Vagina (tissue), 2 donors: Measurements from ENCODE around the gene LCOR. TPM values are rescaled to one million over a fixed set of nuclear protein-coding genes. Genes with fewer than 3 reads are reported as not detected.

Experiments
- DNase-seq, 2 donors: peaks; one replicate each; pipeline ENCODE4 v3.0.0-alpha.2; 2017; ENCODE audit errors: extremely low spot score in 2 of 2
- H3K27ac ChIP-seq: fragments of 200-600 bp; sonication (generic); one replicate; pipeline ENCODE4 v1.5.1; 2019
- H3K27me3 ChIP-seq: fragments of 200-600 bp; sonication (generic); one replicate; pipeline ENCODE4 v1.5.1; 2019
- H3K36me3 ChIP-seq, 2 donors: fragments of 200-600 bp; sonication (generic); one replicate each; pipeline ENCODE4 v1.5.1; 2017 to 2019
- H3K4me1 ChIP-seq: fragments of 200-600 bp; sonication (generic); one replicate; pipeline ENCODE4 v1.5.1; 2019
- H3K4me3 ChIP-seq, 2 donors: fragments of 200-600 bp; sonication (generic); 1 replicate in 1 of 2; 2 replicates in 1 of 2; pipeline ENCODE4 v1.5.1; 2016 to 2019
- H3K9me3 ChIP-seq: fragments of 200-600 bp; sonication (generic); one replicate; pipeline ENCODE4 v1.5.1; 2019
- POLR2A ChIP-seq, 2 donors: fragments of 450-650 bp; IDR thresholded peaks; one replicate each; pipeline ENCODE4 v1.6.1; 2017; ENCODE audit warnings: antibody characterized with exemption in 2 of 2, mild to moderate bottlenecking in 2 of 2, moderate library complexity in 2 of 2
- POLR2AphosphoS5 ChIP-seq, 2 donors: sonication (generic); formaldehyde crosslinking; IDR thresholded peaks; one replicate each; pipeline ENCODE4 v1.9.0; 2017; ENCODE audit warnings: antibody characterized with exemption in 2 of 2, mild to moderate bottlenecking in 2 of 2, low read depth in 1 of 2; ENCODE audit not compliant: insufficient read depth in 1 of 2
- intact Hi-C: fragments of 100-400 bp; cut with DNase I; formaldehyde crosslinking; loops from one replicate; pipeline ENCODE4 v1.15.1; 2023
- total RNA-seq: library from RNA; depleted of rRNA; stranded (reverse); fragments of >200 nt; gene quantifications from one replicate; pipeline ENCODE4 v1.2.3, GENCODE V29; 2016
- TF ChIP-seq, protein P1 (sequence below), 3 experiments: fragments of 450-650 bp in 2 of 3; fragments of 200-600 bp in 1 of 3; sonication (generic) in 1 of 3; IDR thresholded peaks; one replicate each; pipeline ENCODE4 v1.5.1; 2017 to 2019; ENCODE audit warnings: antibody characterized with exemption in 3 of 3, mild to moderate bottlenecking in 2 of 3, moderate library complexity in 2 of 3

LCOR gene
- total RNA-seq, 1 donor from 2014 or later = 85.2 TPM

DNA sequence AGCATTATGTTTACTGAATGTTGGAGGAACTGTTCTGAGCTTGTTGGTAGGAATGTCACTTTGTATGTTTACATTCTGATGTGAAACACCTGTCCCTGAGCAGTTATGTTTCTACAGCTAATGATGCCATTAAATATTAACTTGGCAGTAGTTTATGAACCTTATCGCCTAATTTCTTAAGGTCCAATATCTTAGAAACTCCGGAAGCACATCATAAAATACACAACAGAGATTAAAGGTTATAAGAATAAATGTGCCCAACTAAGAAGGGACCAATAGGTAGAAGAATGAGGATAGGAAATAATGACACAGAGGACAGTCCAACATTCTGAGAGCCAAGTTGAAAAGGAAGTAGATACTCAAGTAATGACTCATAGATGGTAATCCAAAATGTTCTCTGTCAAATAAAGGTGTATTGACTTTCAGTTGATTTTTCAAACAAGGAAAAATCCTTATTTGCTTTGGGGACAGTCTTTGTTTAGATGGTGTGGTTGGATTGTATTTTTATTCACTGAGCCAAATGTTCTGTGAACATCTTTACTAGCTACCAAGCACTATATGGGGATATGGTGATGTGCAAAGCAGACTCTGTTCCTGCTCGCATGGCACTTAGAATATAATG, 31.9 kb downstream of the LCOR start:
- TF ChIP-seq, protein P1, sequence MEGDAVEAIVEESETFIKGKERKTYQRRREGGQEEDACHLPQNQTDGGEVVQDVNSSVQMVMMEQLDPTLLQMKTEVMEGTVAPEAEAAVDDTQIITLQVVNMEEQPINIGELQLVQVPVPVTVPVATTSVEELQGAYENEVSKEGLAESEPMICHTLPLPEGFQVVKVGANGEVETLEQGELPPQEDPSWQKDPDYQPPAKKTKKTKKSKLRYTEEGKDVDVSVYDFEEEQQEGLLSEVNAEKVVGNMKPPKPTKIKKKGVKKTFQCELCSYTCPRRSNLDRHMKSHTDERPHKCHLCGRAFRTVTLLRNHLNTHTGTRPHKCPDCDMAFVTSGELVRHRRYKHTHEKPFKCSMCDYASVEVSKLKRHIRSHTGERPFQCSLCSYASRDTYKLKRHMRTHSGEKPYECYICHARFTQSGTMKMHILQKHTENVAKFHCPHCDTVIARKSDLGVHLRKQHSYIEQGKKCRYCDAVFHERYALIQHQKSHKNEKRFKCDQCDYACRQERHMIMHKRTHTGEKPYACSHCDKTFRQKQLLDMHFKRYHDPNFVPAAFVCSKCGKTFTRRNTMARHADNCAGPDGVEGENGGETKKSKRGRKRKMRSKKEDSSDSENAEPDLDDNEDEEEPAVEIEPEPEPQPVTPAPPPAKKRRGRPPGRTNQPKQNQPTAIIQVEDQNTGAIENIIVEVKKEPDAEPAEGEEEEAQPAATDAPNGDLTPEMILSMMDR (IDR thresholded peaks at IDR 0.05) = no peak
- no peak for TF ChIP-seq POLR2A (IDR thresholded peaks at IDR 0.05)
- peak in 1 of 2 donors; percentile 71 for TF ChIP-seq POLR2AphosphoS5 (IDR thresholded peaks at IDR 0.05; ENCODE audit: insufficient read depth in 1 of 2, low read depth in 1 of 2)
- intact Hi-C loops = no loop called here
- no peak overlapping the region for H3K4me3 ChIP-seq

DNA sequence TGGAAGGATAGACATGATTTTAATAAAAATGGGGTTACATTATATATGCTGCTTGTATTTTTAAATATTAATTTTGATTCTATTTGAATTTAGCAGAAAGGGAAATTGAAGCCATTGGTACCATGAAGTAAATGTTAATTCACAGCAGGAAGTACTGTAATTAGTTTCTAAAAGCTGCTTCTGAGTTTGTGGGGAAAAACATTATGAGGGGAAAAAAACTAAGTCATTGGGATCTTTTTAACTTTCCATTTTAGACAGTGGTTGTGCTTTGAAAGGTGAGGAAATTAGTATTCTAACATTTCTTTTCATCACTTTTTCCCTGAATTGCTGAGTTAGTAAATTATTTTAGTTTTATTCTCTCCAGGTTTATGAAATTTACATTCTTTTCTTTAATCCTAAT, 41.0 kb downstream of the LCOR start:
- Histone ChIP-seq H3K4me1 (peaks cover 14% of the 10 kb centered on the region), H3K27me3 (no peaks in the 10 kb centered on the region), H3K36me3 (no peaks in the 10 kb centered on the region), H3K4me3 (no peak overlapping the region), H3K27ac (no peak overlapping the region), H3K9me3 (no peaks in the 10 kb centered on the region)
- TF ChIP-seq, protein P1 (IDR thresholded peaks at IDR 0.05) = no peak
- TF ChIP-seq POLR2A (IDR thresholded peaks at IDR 0.05) (no peak), POLR2AphosphoS5 (IDR thresholded peaks at IDR 0.05; ENCODE audit: insufficient read depth in 1 of 2, low read depth in 1 of 2) (no peak)
- DNase-seq = no peak
- intact Hi-C loops = no loop called here

More for the DNA sequence above, 31.9 kb downstream of the LCOR start:
- H3K27me3 ChIP-seq = no peaks in the 10 kb centered on the region
- DNase-seq = no peak
- peaks cover 36% of the 10 kb centered on the region for H3K4me1 ChIP-seq
- H3K27ac ChIP-seq = no peak overlapping the region
- no peaks in the 10 kb centered on the region for H3K36me3 ChIP-seq
- H3K9me3 ChIP-seq = no peaks in the 10 kb centered on the region

DNA sequence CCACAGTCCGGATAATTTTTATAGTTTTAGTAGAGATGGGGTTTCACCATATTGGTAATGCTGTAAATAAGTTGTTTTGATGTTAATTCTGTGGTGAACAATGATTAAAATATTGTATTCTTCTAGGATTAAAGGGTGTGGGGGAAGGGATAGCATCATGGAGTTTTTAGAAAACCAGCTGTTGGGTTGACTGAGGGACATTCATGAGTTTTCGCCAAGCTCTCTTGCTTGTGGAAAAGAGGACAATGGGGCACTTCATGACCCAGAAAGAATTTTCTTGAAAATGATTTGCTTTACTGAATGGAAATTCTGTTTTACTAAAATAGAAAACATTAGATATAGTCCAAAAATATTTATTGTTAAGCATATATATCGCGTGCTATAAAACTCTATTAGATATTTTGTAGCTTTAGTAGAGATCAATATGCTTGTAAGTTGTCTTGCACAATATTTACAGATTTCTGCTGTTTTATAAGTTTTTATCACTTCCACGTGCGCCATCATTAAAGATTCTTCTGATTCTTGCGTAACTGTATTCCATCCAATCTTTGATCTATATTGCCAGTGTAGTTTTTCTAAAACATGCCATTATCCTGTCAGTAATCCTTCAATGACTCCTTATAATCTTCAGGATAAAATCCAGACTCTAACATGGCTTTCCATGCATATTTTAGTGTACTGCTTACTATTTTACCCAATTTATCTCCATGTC, 41.8 kb downstream of the LCOR start:
- intact Hi-C loops = no loop called here
- Histone ChIP-seq H3K27ac (no peak overlapping the region), H3K4me3 (no peak overlapping the region), H3K9me3 (no peaks in the 10 kb centered on the region), H3K27me3 (no peaks in the 10 kb centered on the region), H3K4me1 (peaks cover 22% of the 10 kb centered on the region), H3K36me3 (no peaks in the 10 kb centered on the region)
- DNase-seq = no peak
- TF ChIP-seq, protein P1 (IDR thresholded peaks at IDR 0.05) = no peak
- no peak for TF ChIP-seq POLR2A (IDR thresholded peaks at IDR 0.05)
- TF ChIP-seq POLR2AphosphoS5 (IDR thresholded peaks at IDR 0.05; ENCODE audit: insufficient read depth in 1 of 2, low read depth in 1 of 2) = no peak

DNA sequence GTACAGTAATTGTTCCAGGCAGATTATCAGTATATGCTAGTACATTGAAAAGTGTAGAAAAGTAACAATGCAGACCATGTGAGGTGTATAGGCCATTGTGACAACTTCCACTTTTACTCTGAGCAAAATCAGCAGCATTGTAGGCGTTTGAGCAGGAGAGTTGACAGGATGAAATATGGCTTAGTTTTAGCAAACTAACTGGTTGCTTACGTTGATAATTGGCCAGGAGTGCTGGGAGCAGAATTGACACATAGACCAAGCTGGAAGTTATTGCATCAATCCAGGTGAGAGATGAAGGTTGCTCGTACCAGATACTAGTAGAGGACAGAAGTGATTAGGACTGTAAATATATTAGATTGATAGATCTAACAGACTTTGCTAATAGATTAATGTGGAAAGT, 46.0 kb downstream of the LCOR start:
- DNase-seq = no peak
- intact Hi-C loops = no loop called here
- H3K27ac ChIP-seq = no peak overlapping the region
- TF ChIP-seq POLR2AphosphoS5 (IDR thresholded peaks at IDR 0.05; ENCODE audit: insufficient read depth in 1 of 2, low read depth in 1 of 2) = no peak
- TF ChIP-seq, protein P1 (IDR thresholded peaks at IDR 0.05) = no peak
- TF ChIP-seq POLR2A (IDR thresholded peaks at IDR 0.05) = no peak
- H3K27me3 ChIP-seq = no peaks in the 10 kb centered on the region
- no peaks in the 10 kb centered on the region for H3K36me3 ChIP-seq
- no peak overlapping the region for H3K4me3 ChIP-seq
- H3K9me3 ChIP-seq = no peaks in the 10 kb centered on the region
- peaks cover 44% of the 10 kb centered on the region for H3K4me1 ChIP-seq

DNA sequence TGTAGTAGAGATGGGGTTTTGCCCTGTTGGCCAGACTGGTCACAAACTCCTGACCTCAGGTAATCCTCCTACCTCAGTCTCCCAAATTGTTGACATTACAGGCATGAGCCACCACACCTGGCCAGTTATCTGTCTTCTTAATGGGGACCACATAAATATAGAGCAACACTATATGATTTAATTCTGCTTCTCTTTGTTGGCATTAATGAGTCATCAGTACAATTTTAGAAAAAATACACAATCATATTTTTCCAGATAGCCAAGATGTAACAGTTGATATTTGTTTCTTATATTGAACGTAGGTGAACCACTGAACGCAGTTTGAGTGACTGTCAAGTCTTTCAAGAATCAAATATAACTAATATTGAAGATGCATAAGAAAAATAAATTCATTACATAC, 48.5 kb downstream of the LCOR start:
- TF ChIP-seq POLR2AphosphoS5 (IDR thresholded peaks at IDR 0.05; ENCODE audit: insufficient read depth in 1 of 2, low read depth in 1 of 2) (no peak), POLR2A (IDR thresholded peaks at IDR 0.05) (no peak)
- TF ChIP-seq, protein P1 (IDR thresholded peaks at IDR 0.05) = no peak
- no peaks in the 10 kb centered on the region for H3K27me3 ChIP-seq
- H3K4me1 ChIP-seq = peaks cover 55% of the 10 kb centered on the region
- no peak overlapping the region for H3K27ac ChIP-seq
- intact Hi-C loops = no loop called here
- DNase-seq = no peak
- H3K9me3 ChIP-seq = no peaks in the 10 kb centered on the region
- H3K36me3 ChIP-seq = no peaks in the 10 kb centered on the region
- H3K4me3 ChIP-seq = no peak overlapping the region
